Loucy (cell line): ENCODE measurements around the gene CLEC16A.

Experiments
- H2AFZ ChIP-seq: fragments of 200-600 bp; sonication (generic); 2 replicates; pipeline ENCODE4 v1.6.0; 2016; ENCODE audit warnings: antibody characterized with exemption, mild to moderate bottlenecking, low read length, moderate library complexity
- H3F3A ChIP-seq: fragments of 200-600 bp; 2 replicates; pipeline ENCODE4 v1.6.0; 2016; ENCODE audit warnings: antibody characterized with exemption, low read depth, mild to moderate bottlenecking
- H3K27me3 ChIP-seq: fragments of 200-600 bp; sonication (generic); 2 replicates; pipeline ENCODE4 v1.6.1; 2014; ENCODE audit warnings: low read length, mild to moderate bottlenecking; ENCODE audit not compliant: insufficient read depth, poor library complexity, severe bottlenecking
- H3K36me3 ChIP-seq: fragments of 200-600 bp; sonication (generic); 2 replicates; pipeline ENCODE4 v1.6.1; 2016; ENCODE audit warnings: low read length; ENCODE audit not compliant: insufficient read depth
- H3K4me1 ChIP-seq: fragments of 200-600 bp; sonication (generic); 2 replicates; pipeline ENCODE4 v1.5.1; 2014; ENCODE audit warnings: low read length, mild to moderate bottlenecking; ENCODE audit not compliant: insufficient read depth, poor library complexity, severe bottlenecking
- H3K4me2 ChIP-seq: fragments of 200-600 bp; sonication (generic); 2 replicates; pipeline ENCODE4 v1.6.0; 2014; ENCODE audit warnings: antibody characterized with exemption, low read length, low read depth, mild to moderate bottlenecking; ENCODE audit not compliant: poor library complexity, severe bottlenecking
- H3K4me3 ChIP-seq: fragments of 200-600 bp; sonication (generic); 2 replicates; pipeline ENCODE4 v1.5.1; 2014; ENCODE audit warnings: low read length, mild to moderate bottlenecking, mixed read lengths; ENCODE audit not compliant: poor library complexity, severe bottlenecking
- H3K79me2 ChIP-seq: fragments of 200-600 bp; sonication (generic); 2 replicates; pipeline ENCODE4 v1.6.1; 2014; ENCODE audit warnings: low read length; ENCODE audit not compliant: insufficient read depth
- H3K9ac ChIP-seq: fragments of 200-600 bp; sonication (generic); 2 replicates; pipeline ENCODE4 v1.6.0; 2014; ENCODE audit warnings: mild to moderate bottlenecking, low read depth, low read length, moderate library complexity; ENCODE audit not compliant: poor library complexity, severe bottlenecking
- H3K9me2 ChIP-seq: fragments of 200-600 bp; sonication (generic); replicated peaks from 2 replicates; pipeline ENCODE4 v1.6.1; 2016; ENCODE audit warnings: low read depth, low read length, mixed read lengths
- H3K9me3 ChIP-seq: fragments of 200-600 bp; sonication (generic); 2 replicates; pipeline ENCODE4 v1.6.1; 2014; ENCODE audit warnings: mild to moderate bottlenecking, antibody characterized with exemption, low read length, low read depth; ENCODE audit not compliant: insufficient read depth
- H4K20me1 ChIP-seq: fragments of 200-600 bp; sonication (generic); 2 replicates; pipeline ENCODE4 v1.6.0; 2014; ENCODE audit warnings: antibody characterized with exemption, low read length, mild to moderate bottlenecking; ENCODE audit not compliant: insufficient read depth, poor library complexity, severe bottlenecking
- CTCF ChIP-seq: fragments of 200-600 bp; sonication (generic); conservative IDR thresholded peaks from 2 replicates; pipeline ENCODE4 v1.5.1; 2014; ENCODE audit warnings: mild to moderate bottlenecking, antibody characterized with exemption, low read length
- EZH2phosphoT487 ChIP-seq: fragments of 200-600 bp; IDR thresholded peaks from 2 replicates; pipeline ENCODE4 v1.6.1; 2018; ENCODE audit warnings: antibody characterized with exemption, mild to moderate bottlenecking, moderate library complexity, borderline replicate concordance

The CLEC16A gene

GRCh38 chr16:11212798-11213196 is 268.4 kb downstream of the CLEC16A start:
- Histone ChIP-seq H3K9ac (no peak overlapping the region), H3K9me3 (no peaks in the 10 kb centered on the region), H3F3A (no peaks in the 10 kb centered on the region), H3K9me2 (no peaks in the 10 kb centered on the region), H2AFZ (no peak overlapping the region), H3K36me3 (no peaks in the 10 kb centered on the region), H3K27me3 (no peaks in the 10 kb centered on the region), H3K4me3 (no peak overlapping the region), H3K4me1 (no peaks in the 10 kb centered on the region), H3K79me2 (no peaks in the 10 kb centered on the region), H3K4me2 (no peak overlapping the region), H4K20me1 (no peaks in the 10 kb centered on the region)
- TF ChIP-seq CTCF, result no peak

- Histone ChIP-seq H3K27me3 (no peaks in the 10 kb centered on the region), H3K4me3 (no peak overlapping the region), H3K4me1 (no peaks in the 10 kb centered on the region), H3K79me2 (no peaks in the 10 kb centered on the region), H3K9ac (no peak overlapping the region), H2AFZ (no peak overlapping the region), H3K36me3 (no peaks in the 10 kb centered on the region), H4K20me1 (no peaks in the 10 kb centered on the region), H3F3A (no peaks in the 10 kb centered on the region), H3K9me3 (no peaks in the 10 kb centered on the region), H3K4me2 (no peak overlapping the region), H3K9me2 (no peaks in the 10 kb centered on the region)
- TF ChIP-seq EZH2phosphoT487 (no peak), CTCF (no peak)
Measured at GRCh38 chr16:11213373-11213772, 269.0 kb downstream of the CLEC16A start.

- no peaks in the 10 kb centered on the region for H3K9me2 ChIP-seq
- H3K27me3 ChIP-seq, result no peaks in the 10 kb centered on the region
- H3K9ac ChIP-seq, result no peak overlapping the region
- no peak overlapping the region for H2AFZ ChIP-seq
- no peak overlapping the region for H3K4me2 ChIP-seq
- H3K4me3 ChIP-seq, result no peak overlapping the region
- TF ChIP-seq CTCF (no peak), EZH2phosphoT487 (no peak)
- H3K9me3 ChIP-seq, result no peaks in the 10 kb centered on the region
- H3K36me3 ChIP-seq, result no peaks in the 10 kb centered on the region
- H4K20me1 ChIP-seq, result no peaks in the 10 kb centered on the region
- no peaks in the 10 kb centered on the region for H3K4me1 ChIP-seq
- no peaks in the 10 kb centered on the region for H3K79me2 ChIP-seq
- no peaks in the 10 kb centered on the region for H3F3A ChIP-seq
Measured at GRCh38 chr16:11213799-11214198, 269.4 kb downstream of the CLEC16A start.
